WTC11 (cell line): ENCODE data around the gene ZC3H12C. TPM values are rescaled to one million over a fixed set of nuclear protein-coding genes. Genes with fewer than 3 reads are reported as not detected.

Experiments
- ATAC-seq: fragments of 200-7000 bp; cut with Tn5 transposase; 2 replicates; pipeline ENCODE4 v1.10.0; 2021; ENCODE audit warnings: mild to moderate bottlenecking, moderate library complexity
- CTCF ChIA-PET: fragments of 300-600 bp; sonication (Branson Sonifier 250); formaldehyde crosslinking; loops from one replicate; lab custom pipeline; 2021; ENCODE audit warnings: antibody characterized with exemption; lab: Charles Lee
- POLR2A ChIA-PET: fragments of 350-600 bp; sonication (Branson Sonifier 250); formaldehyde crosslinking; loops from one replicate; lab custom pipeline; 2021; ENCODE audit warnings: antibody characterized with exemption; lab: Charles Lee
- DNase-seq: peaks from one replicate; pipeline ENCODE4 v3.0.0; 2021; ENCODE audit warnings: low spot score
- H3K27ac Mint-ChIP-seq: 2 replicates; pipeline ENCODE4 v1.8.0; 2021; ENCODE audit warnings: mixed read lengths
- H3K27me3 Mint-ChIP-seq: 2 replicates; pipeline ENCODE4 v1.8.0; 2021; ENCODE audit warnings: low read depth, mild to moderate bottlenecking, moderate library complexity, mixed read lengths
- H3K36me3 Mint-ChIP-seq: 2 replicates; pipeline ENCODE4 v1.8.0; 2021; ENCODE audit warnings: mixed read lengths
- H3K4me1 Mint-ChIP-seq: 2 replicates; pipeline ENCODE4 v1.8.0; 2022; ENCODE audit warnings: mixed read lengths
- H3K4me3 Mint-ChIP-seq: 2 replicates; pipeline ENCODE4 v1.8.0; 2021; ENCODE audit warnings: mild to moderate bottlenecking, moderate library complexity, mixed read lengths
- H3K9me3 Mint-ChIP-seq: 2 replicates; pipeline ENCODE4 v1.8.0; 2021; ENCODE audit warnings: mixed read lengths
- ATF2 ChIP-seq: sonication (generic); formaldehyde crosslinking; IDR thresholded peaks from 2 replicates; pipeline ENCODE4 v1.8.1; 2022; ENCODE audit warnings: low read depth, missing genetic modification reagents, borderline replicate concordance
- CBFB ChIP-seq: sonication (generic); formaldehyde crosslinking; IDR thresholded peaks from 2 replicates; pipeline ENCODE4 v1.8.1; 2022; ENCODE audit warnings: mild to moderate bottlenecking, low read depth, missing genetic modification reagents
- CDX4 ChIP-seq: fragments of 250-450 bp; sonication (Bioruptor Pico); IDR thresholded peaks from 2 replicates; pipeline ENCODE4 v1.9.0; 2021; ENCODE audit warnings: moderate library complexity, mild to moderate bottlenecking, inconsistent platforms, borderline replicate concordance
- CREM ChIP-seq: sonication (generic); formaldehyde crosslinking; IDR thresholded peaks from 2 replicates; pipeline ENCODE4 v1.8.1; 2022; ENCODE audit warnings: mild to moderate bottlenecking, missing genetic modification reagents, moderate library complexity
- EMX1 ChIP-seq: fragments of 250-450 bp; sonication (Bioruptor Pico); IDR thresholded peaks from 2 replicates; pipeline ENCODE4 v1.8.0; 2021; ENCODE audit warnings: mild to moderate bottlenecking
- FOXK1 ChIP-seq: sonication (generic); formaldehyde crosslinking; IDR thresholded peaks from 2 replicates; pipeline ENCODE4 v1.8.0; 2022; ENCODE audit warnings: mild to moderate bottlenecking, moderate library complexity, missing genetic modification reagents
- GRHL2 ChIP-seq: fragments of 250-450 bp; sonication (Bioruptor Pico); IDR thresholded peaks from 2 replicates; pipeline ENCODE4 v1.8.0; 2022; ENCODE audit warnings: mild to moderate bottlenecking, moderate library complexity; ENCODE audit not compliant: insufficient replicate concordance, severe bottlenecking
- IRF2 ChIP-seq: sonication (generic); formaldehyde crosslinking; IDR thresholded peaks from 2 replicates; pipeline ENCODE4 v1.8.0; 2022; ENCODE audit warnings: low read depth, missing genetic modification reagents, borderline replicate concordance
- JUN ChIP-seq: sonication (generic); formaldehyde crosslinking; IDR thresholded peaks from 2 replicates; pipeline ENCODE4 v1.8.0; 2023; ENCODE audit warnings: mild to moderate bottlenecking, missing genetic modification reagents
- NFYB ChIP-seq: sonication (generic); formaldehyde crosslinking; conservative IDR thresholded peaks from 2 replicates; pipeline ENCODE4 v1.8.0; 2022; ENCODE audit warnings: low read depth, missing genetic modification reagents
- NR1H2 ChIP-seq: sonication (generic); formaldehyde crosslinking; IDR thresholded peaks from 2 replicates; pipeline ENCODE4 v1.9.0; 2021; ENCODE audit warnings: mild to moderate bottlenecking, moderate library complexity, missing genetic modification reagents
- OVOL2 ChIP-seq: fragments of 250-450 bp; sonication (Bioruptor Pico); IDR thresholded peaks from 2 replicates; pipeline ENCODE4 v1.9.0; 2021; ENCODE audit warnings: mild to moderate bottlenecking, borderline replicate concordance
- PRRX2 ChIP-seq: fragments of 250-450 bp; sonication (Bioruptor Pico); IDR thresholded peaks from 2 replicates; pipeline ENCODE4 v1.8.0; 2021; ENCODE audit warnings: mild to moderate bottlenecking
- RELA ChIP-seq: sonication (generic); formaldehyde crosslinking; IDR thresholded peaks from 2 replicates; pipeline ENCODE4 v1.8.1; 2022; ENCODE audit warnings: missing genetic modification reagents, mild to moderate bottlenecking, borderline replicate concordance
- SOX15 ChIP-seq: fragments of 250-450 bp; sonication (Bioruptor Pico); IDR thresholded peaks from 2 replicates; pipeline ENCODE4 v1.9.0; 2021; ENCODE audit warnings: mild to moderate bottlenecking
- SP1 ChIP-seq: sonication (generic); formaldehyde crosslinking; conservative IDR thresholded peaks from 2 replicates; pipeline ENCODE4 v1.8.1; 2022; ENCODE audit warnings: missing genetic modification reagents
- ZNF232 ChIP-seq: sonication (generic); formaldehyde crosslinking; IDR thresholded peaks from 2 replicates; pipeline ENCODE4 v1.8.0; 2022; ENCODE audit warnings: mild to moderate bottlenecking, missing genetic modification reagents
- ZNF263 ChIP-seq: sonication (generic); formaldehyde crosslinking; IDR thresholded peaks from 2 replicates; pipeline ENCODE4 v1.8.1; 2022; ENCODE audit warnings: low read depth, mild to moderate bottlenecking, moderate library complexity, missing genetic modification reagents
- total RNA-seq: library from RNA; stranded (reverse); gene quantifications from 3 replicates; pipeline ENCODE4 v1.2.3, GENCODE V29; 2021
- TF ChIP-seq, protein P1 (sequence below): sonication (generic); formaldehyde crosslinking; IDR thresholded peaks from 2 replicates; pipeline ENCODE4 v1.8.1; 2023; ENCODE audit warnings: mild to moderate bottlenecking, missing genetic modification reagents, moderate library complexity
- TF ChIP-seq, protein P2 (sequence below): sonication (generic); formaldehyde crosslinking; IDR thresholded peaks from 2 replicates; pipeline ENCODE4 v1.8.1; 2022; ENCODE audit warnings: mild to moderate bottlenecking, missing genetic modification reagents, moderate library complexity, borderline replicate concordance
- TF ChIP-seq, protein P3 (sequence below): fragments of 200-600 bp; IDR thresholded peaks from 2 replicates; pipeline ENCODE4 v1.8.0; 2022; ENCODE audit warnings: antibody characterized with exemption

The ZC3H12C gene
- total RNA-seq, 1 experiment from 2014 or later: 2.4 TPM

- no peaks in the 10 kb centered on the region for H3K9me3 Mint-ChIP-seq
- H3K27ac Mint-ChIP-seq: no peak overlapping the region
- no peak for DNase-seq
- POLR2A ChIA-PET: no interaction called here
- no peaks in the 10 kb centered on the region for H3K4me1 Mint-ChIP-seq
- H3K36me3 Mint-ChIP-seq: no peaks in the 10 kb centered on the region
- no peak overlapping the region for H3K4me3 Mint-ChIP-seq
- TF ChIP-seq RELA (CRISPR knock-in tag): no peak
- no peak for TF ChIP-seq FOXK1 (CRISPR knock-in tag)
- TF ChIP-seq, protein P1, sequence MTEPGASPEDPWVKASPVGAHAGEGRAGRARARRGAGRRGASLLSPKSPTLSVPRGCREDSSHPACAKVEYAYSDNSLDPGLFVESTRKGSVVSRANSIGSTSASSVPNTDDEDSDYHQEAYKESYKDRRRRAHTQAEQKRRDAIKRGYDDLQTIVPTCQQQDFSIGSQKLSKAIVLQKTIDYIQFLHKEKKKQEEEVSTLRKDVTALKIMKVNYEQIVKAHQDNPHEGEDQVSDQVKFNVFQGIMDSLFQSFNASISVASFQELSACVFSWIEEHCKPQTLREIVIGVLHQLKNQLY (CRISPR knock-in tag): no peak
- TF ChIP-seq SP1: no peak
- TF ChIP-seq CDX4 (CRISPR knock-in tag): no peak
- no peak for TF ChIP-seq OVOL2 (CRISPR knock-in tag)
- TF ChIP-seq JUN (CRISPR knock-in tag): no peak
- TF ChIP-seq, protein P2, sequence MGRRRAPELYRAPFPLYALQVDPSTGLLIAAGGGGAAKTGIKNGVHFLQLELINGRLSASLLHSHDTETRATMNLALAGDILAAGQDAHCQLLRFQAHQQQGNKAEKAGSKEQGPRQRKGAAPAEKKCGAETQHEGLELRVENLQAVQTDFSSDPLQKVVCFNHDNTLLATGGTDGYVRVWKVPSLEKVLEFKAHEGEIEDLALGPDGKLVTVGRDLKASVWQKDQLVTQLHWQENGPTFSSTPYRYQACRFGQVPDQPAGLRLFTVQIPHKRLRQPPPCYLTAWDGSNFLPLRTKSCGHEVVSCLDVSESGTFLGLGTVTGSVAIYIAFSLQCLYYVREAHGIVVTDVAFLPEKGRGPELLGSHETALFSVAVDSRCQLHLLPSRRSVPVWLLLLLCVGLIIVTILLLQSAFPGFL: no peak
- TF ChIP-seq ZNF263 (CRISPR knock-in tag): no peak
- TF ChIP-seq ATF2: no peak
- no peak for TF ChIP-seq CREM (CRISPR knock-in tag)
- TF ChIP-seq NR1H2 (CRISPR knock-in tag): no peak
- no peak for TF ChIP-seq GRHL2 (CRISPR knock-in tag)
- TF ChIP-seq SOX15: no peak
- TF ChIP-seq NFYB (CRISPR knock-in tag): no peak
- TF ChIP-seq, protein P3, sequence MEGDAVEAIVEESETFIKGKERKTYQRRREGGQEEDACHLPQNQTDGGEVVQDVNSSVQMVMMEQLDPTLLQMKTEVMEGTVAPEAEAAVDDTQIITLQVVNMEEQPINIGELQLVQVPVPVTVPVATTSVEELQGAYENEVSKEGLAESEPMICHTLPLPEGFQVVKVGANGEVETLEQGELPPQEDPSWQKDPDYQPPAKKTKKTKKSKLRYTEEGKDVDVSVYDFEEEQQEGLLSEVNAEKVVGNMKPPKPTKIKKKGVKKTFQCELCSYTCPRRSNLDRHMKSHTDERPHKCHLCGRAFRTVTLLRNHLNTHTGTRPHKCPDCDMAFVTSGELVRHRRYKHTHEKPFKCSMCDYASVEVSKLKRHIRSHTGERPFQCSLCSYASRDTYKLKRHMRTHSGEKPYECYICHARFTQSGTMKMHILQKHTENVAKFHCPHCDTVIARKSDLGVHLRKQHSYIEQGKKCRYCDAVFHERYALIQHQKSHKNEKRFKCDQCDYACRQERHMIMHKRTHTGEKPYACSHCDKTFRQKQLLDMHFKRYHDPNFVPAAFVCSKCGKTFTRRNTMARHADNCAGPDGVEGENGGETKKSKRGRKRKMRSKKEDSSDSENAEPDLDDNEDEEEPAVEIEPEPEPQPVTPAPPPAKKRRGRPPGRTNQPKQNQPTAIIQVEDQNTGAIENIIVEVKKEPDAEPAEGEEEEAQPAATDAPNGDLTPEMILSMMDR: no peak
- no peak for ATAC-seq
- no peaks in the 10 kb centered on the region for H3K27me3 Mint-ChIP-seq
- CTCF ChIA-PET: no interaction called here
These were observed 7.8 kb upstream of the ZC3H12C start for GRCh38 chr11:110085255-110085838.

DNA sequence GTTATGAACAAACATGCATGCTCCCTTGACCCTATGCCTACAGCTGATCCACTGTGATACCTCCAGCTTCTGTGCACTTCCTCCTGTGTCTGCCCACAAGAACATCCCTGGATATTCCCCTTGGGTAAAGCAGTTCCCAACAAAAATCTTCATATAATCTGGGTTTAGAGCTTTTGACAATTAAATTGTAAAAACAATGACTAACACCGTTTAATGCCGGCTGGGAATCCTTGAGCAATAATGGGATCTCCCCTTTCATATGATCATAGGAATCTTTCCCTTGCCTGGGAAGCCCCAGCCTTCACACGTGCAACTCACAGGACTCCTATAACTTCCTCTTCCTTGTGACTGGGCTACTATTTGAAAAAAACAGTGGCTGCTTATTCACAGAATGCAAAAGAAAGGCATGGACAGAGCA, 6.3 kb upstream of the ZC3H12C start:
- no peak for TF ChIP-seq NR1H2 (CRISPR knock-in tag)
- TF ChIP-seq IRF2 (CRISPR knock-in tag): no peak
- TF ChIP-seq EMX1 (CRISPR knock-in tag): no peak
- no peak for TF ChIP-seq ZNF232
- no peak for TF ChIP-seq CBFB (CRISPR knock-in tag)
- TF ChIP-seq OVOL2 (CRISPR knock-in tag): no peak
- no peak for TF ChIP-seq PRRX2 (CRISPR knock-in tag)
- no peak for TF ChIP-seq RELA (CRISPR knock-in tag)
- TF ChIP-seq, protein P2: no peak
- TF ChIP-seq, all 79 proteins: peak for 0
- DNase-seq (no peak), ATAC-seq (no peak)
- Mint-ChIP-seq H3K36me3 (no peaks in the 10 kb centered on the region), H3K4me1 (peaks cover 3% of the 10 kb centered on the region; the same call in 1 of the 2 replicates), H3K27me3 (peaks cover 12% of the 10 kb centered on the region), H3K9me3 (no peaks in the 10 kb centered on the region), H3K27ac (no peak overlapping the region), H3K4me3 (no peak overlapping the region)
- POLR2A ChIA-PET: no interaction called here
- CTCF ChIA-PET: no interaction called here
